GM19351 (cell line): ENCODE results near the gene TENM4.

ENCODE experiments used
- ATAC-seq: cut with Tn5 transposase; IDR thresholded peaks from one replicate; pipeline ENCODE4 v1.9.1; 2021; ENCODE audit warnings: mild to moderate bottlenecking, moderate library complexity; ENCODE audit not compliant: unreplicated experiment

The TENM4 gene

DNA sequence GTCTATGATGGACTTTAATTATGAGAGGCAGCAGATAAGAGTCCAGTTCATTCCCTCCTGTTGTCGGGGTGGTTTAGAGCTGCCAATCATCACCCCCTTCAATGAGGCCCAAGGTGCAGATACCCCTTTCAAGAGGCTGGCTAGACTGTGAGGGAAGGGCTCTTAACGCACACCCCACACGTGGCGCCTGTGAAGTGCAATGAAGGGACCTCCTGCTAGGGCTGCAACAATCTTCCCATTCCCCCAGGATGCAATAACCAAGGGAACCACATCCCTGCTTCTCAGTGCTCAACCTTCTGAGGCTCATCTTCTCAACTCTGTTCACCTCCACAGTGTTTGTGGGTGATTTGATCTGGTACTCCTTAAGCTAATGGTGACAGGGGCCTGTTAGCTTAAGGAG, 19.0 kb downstream of the TENM4 start:
- ATAC-seq = no peak

DNA sequence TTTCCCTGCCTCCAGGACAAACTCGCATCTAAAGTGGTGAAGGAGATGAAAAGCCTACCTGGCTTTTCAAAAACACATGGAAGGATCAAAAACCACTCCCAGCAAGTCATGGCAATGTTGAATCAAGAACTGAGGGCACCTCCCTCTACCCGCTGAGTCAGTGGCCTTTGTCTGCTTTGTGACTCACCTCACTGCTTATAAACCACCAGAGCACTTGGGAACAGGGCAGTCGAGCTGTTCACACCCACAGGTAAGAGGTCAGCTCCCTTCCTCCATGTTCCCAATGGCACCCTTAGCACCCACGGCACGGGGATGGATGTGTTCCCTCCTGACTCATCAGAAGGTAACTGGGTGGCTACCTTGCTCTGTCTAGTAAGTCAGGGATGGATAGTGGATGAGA, 21.7 kb downstream of the TENM4 start:
- ATAC-seq = no peak

DNA sequence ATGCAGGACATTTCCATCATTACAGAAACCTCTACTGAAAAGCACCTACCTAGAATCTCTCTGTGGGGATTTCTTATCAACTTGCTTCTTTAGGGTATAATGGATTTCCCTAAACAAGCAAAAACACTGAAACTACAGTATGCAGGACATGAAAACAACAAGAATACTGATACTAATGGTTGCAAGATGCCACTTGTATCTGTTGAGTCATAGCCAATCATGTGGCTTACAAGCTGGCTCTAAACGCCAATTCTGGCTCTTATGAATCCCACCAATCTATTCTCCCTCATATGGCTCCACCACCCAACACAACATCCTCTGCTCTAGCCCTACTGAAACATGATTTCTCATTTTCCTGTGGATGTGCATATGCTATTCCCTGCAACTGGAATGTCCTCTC, 22.6 kb downstream of the TENM4 start:
- ATAC-seq = no peak

- no peak for ATAC-seq
These were observed 23.5 kb downstream of the TENM4 start for GRCh38 chr11:79417069-79417920.

DNA sequence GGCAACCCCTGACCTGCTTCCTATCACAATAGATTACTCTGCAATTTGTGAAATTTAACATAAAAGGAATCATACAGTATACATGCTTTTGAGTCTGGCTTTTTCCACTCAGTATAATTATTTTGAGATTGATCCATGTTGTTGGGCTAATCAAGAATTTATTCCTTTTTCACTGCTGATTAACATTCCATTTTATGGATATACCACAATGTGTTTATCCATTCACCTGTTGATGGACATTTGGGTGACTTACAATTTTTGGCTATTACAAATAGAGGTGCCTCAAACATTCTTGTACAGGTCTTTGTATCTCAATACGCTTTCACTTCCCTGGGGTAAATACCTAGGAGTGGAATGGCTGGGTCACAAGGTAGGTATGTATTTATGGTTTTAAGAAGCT, 24.9 kb downstream of the TENM4 start:
- no peak for ATAC-seq

DNA sequence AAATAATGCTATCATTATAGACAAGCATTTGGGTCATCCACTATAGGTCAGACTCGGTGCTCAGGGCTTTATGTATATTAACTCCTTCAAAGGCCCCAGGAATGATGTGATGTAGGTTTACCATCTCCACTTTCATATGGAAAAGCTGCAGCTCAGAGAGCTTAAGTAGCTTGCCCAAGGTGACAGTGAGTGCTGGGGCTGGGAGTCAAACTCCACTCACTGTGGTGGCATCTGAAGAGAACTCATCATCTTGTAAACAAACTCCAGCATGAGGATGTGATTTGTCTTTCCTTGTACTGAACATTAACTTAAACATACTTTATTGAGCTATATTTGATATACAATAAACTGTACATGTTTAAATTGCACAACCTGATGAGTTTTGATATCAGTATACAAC, 25.4 kb downstream of the TENM4 start:
- ATAC-seq = no peak

GRCh38 chr11:79414644-79415317, 26.0 kb downstream of the TENM4 start:
- no peak for ATAC-seq

DNA sequence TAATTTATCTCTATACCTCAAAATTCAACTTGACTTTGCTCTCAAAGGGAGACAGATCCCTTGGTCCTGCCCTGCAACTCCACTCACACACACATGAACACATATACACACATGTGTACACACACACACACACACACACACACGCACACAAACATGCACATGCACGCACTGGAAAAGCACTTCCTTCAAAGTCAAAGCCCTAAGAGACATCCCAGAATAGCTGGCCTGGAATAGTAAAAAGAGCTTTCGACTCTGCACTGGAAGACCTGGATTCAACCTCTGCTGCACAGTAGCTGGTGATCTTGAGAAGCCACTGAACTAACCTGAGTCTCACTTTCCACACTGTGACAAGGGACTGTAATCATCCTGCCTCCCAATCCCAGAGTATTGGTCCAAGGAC, 26.8 kb downstream of the TENM4 start:
- no peak for ATAC-seq

DNA sequence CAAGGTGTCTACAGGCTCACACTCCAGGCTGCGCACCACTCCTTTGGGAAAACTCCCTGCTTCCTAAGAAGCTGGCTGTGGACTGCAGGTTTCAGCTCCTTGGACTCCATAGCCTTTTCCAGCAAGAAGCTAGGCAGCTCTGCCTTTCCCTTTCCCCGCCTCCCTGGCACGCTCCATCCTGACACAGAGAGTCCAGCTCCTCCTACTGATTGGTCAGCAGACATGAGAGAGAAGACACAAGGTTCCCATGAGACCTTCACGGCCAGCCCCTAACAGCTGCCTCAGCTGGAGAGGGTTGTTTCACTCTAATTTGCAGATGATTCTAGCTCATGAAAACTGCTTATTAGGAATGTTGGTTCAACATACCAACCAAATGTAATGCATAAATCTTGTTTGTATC, 27.6 kb downstream of the TENM4 start:
- no peak for ATAC-seq

GRCh38 chr11:79412761-79413160, 28.1 kb downstream of the TENM4 start:
- no peak for ATAC-seq

- no peak for ATAC-seq
These were observed 31.5 kb downstream of the TENM4 start for GRCh38 chr11:79409330-79409729.

- ATAC-seq = peak; percentile 92
These were observed 34.5 kb downstream of the TENM4 start for GRCh38 chr11:79406376-79406775.

DNA sequence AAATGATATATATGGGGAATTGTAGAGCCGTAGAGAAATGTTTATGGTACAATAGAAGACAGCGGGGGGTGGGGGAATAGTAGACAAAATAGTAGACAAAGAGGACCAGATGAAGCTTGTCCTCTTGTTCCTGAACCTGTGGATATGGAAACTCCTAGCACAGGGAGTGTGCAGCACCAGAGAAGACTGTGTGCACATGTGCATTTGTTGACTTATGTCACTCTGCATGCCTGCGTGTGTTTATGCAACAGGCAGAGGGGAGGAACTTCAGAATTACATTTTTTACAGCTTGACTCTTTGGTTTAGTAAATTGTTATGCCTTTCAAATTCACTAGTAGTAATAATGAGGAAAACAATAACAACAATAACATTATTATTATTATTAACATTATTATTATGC, 36.0 kb downstream of the TENM4 start:
- no peak for ATAC-seq

DNA sequence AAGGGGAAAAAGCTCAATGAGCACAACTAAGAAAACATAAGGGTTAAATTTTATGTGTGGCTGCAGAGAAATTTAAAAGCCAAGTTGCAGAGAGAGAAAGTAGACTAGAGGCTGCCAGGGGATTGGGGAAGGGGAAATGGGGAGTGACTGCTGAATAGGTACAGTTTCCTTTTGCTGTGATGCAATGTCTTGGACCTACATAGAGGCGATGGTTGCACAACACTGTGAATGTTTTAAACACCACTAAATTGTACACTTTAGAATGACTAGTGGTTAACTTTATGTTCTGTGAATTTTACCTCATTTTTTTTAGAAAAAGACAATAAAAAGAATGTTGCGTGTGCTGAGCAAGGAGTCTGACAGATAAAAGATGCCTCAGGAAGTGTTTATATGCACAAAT, 36.5 kb downstream of the TENM4 start:
- no peak for ATAC-seq

- ATAC-seq = no peak
These were observed 37.0 kb downstream of the TENM4 start for GRCh38 chr11:79403839-79404238.

- no peak for ATAC-seq
These were observed 37.9 kb downstream of the TENM4 start for GRCh38 chr11:79402912-79403311.

DNA sequence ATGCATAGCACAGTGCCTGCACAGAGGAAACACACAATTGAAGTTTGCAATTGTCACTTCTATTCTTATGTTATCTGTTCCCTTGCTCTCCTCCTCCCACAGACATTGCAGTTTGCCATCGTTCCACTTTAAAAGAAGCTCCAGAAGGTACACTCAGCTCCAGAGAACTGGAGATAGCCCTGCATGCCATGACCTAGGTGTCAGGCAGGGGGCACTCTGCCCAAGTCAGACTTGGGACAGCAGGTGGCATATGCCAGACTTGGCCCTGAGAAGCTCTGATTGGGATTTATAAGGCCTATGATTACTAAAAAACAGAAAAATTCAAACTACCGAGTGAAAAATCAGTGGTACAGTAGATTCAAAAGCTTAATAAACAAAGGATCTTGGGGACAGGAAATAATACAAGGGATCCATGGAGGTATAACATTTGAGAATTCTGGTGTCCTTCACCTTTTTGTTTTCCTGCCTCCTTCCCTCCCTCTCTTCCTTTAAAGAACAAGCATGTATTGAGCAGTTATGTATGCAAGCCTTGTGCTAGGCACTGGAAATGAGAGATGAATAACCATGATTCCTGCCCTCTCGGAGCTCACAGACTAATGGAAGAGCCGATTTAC, 40.0 kb downstream of the TENM4 start:
- peak; percentile 88 for ATAC-seq

DNA sequence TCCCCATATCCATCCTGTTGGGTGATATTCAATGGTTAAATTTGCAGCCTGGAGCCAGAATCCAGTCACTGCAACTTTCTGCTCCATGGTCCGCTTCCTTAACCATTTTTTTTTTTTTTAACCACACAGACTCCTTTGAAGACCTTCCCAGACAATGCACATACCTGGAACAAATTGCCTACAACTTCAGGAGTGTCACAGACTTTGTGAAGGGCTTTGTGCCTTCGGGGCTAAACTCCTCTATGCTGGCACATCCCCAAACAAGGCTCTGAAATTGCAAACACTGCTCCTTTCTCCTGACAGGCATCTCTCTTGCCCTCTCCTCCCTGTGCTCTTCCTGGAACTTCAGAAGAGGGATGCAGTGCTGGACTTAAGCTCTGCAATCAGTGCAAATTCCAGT, 40.6 kb downstream of the TENM4 start:
- ATAC-seq = no peak

- ATAC-seq = no peak
These were observed 43.6 kb downstream of the TENM4 start for GRCh38 chr11:79397252-79397651.

DNA sequence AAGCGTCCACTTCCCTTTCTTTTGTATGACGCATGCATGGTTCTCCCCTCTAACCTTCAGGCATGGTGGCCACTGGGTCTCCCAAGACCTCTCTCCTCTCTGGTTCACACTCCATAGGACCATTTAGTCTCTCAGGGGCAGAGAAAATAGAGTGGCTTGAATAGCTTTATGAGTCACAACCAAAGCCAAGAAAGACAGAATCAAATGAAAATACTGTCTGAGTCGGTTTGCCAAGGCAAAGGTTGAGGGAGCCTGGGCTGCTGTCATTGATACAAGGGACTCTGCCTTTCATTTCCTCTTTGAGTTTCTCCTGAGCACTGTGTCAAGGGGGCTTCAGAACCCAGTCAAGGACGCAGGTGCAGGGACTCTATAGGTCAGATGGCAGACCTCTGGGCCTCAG, 44.2 kb downstream of the TENM4 start:
- no peak for ATAC-seq

DNA sequence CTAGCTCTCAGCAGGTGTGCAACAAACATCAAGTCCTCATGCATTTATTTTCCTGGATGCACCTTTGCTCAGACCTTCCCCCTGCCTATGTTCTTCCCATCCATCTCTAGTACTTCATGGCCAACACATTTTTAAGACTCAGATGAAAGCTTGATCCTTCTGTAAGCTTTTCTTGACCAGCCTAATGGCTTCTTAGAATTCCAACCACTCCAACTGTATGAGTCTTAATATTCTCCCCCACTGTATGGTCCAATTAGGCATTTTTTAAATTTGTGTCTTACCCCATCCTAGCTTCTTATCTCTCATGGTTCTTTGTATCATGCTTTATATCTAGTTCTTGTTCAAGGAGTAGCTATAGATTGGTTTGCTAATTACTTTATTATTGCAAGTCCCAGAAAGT, 44.8 kb downstream of the TENM4 start:
- no peak for ATAC-seq
